ENCODE measurements around the gene KLHL30. TPM values are rescaled to one million over a fixed set of nuclear protein-coding genes. Genes with fewer than 3 reads are reported as not detected.

KLHL30 gene
- total and polyA plus RNA-seq, 12 donors: 0.10 to 4.3 (median 0.16) TPM; not detected in 4

- Histone ChIP-seq H3K4me1 (replicated peaks in 1 of 2) (no peaks in the 10 kb centered on the region), H3K4me3 (no peak overlapping the region), H3K36me3 (replicated peaks in 1 of 2) (no peaks in the 10 kb centered on the region), H3K9me3 (replicated peaks in 1 of 3) (no peaks in the 10 kb centered on the region), H3K27ac (no peak overlapping the region), H3K27me3 (no peaks in the 10 kb centered on the region)
- DNase-seq: no peak
- no peak for TF ChIP-seq CTCF (IDR thresholded peaks at IDR 0.05)
- TF ChIP-seq POLR2A (IDR thresholded peaks at IDR 0.05): no peak
- 69 to 83% (median 79%) methylated on average over 8 to 22 of the region's 22 CpGs for WGBS, 4 donors
- intact Hi-C loops (cut with DNase I): no loop called here
Measured at GRCh38 chr2:238123218-238123971, 15.1 kb upstream of the KLHL30 start.

- intact Hi-C loops (cut with DNase I): no loop called here
- no peaks in the 10 kb centered on the region for H3K4me1 ChIP-seq (replicated peaks in 1 of 2)
- WGBS, 4 donors: 63 to 89% (median 81%) methylated on average over 8 to 14 of the region's 14 CpGs
- no peak for DNase-seq
- TF ChIP-seq POLR2A (IDR thresholded peaks at IDR 0.05) (no peak), CTCF (IDR thresholded peaks at IDR 0.05) (no peak)
- no peak overlapping the region for H3K27ac ChIP-seq
- no peak overlapping the region for H3K4me3 ChIP-seq
- H3K27me3 ChIP-seq: no peaks in the 10 kb centered on the region
- no peaks in the 10 kb centered on the region for H3K36me3 ChIP-seq (replicated peaks in 1 of 2)
- H3K9me3 ChIP-seq (replicated peaks in 1 of 3): no peaks in the 10 kb centered on the region
Measured at GRCh38 chr2:238123991-238124470, 14.4 kb upstream of the KLHL30 start.

- no peak for TF ChIP-seq POLR2A (IDR thresholded peaks at IDR 0.05)
- no peak for TF ChIP-seq CTCF (IDR thresholded peaks at IDR 0.05)
- Histone ChIP-seq H3K4me3 (no peak overlapping the region), H3K9me3 (replicated peaks in 1 of 3) (no peaks in the 10 kb centered on the region), H3K36me3 (replicated peaks in 1 of 2) (no peaks in the 10 kb centered on the region), H3K27me3 (no peaks in the 10 kb centered on the region), H3K27ac (no peak overlapping the region), H3K4me1 (replicated peaks in 1 of 2) (no peaks in the 10 kb centered on the region)
- intact Hi-C loops (cut with DNase I): no loop called here
- no peak for DNase-seq
- 80 to 92% (median 83%) methylated on average over 19 of the region's 19 CpGs for WGBS, 4 donors
Measured at GRCh38 chr2:238124488-238125126, 13.9 kb upstream of the KLHL30 start.

- Histone ChIP-seq H3K4me3 (no peak overlapping the region), H3K27ac (no peak overlapping the region), H3K4me1 (replicated peaks in 1 of 2) (no peaks in the 10 kb centered on the region), H3K9me3 (replicated peaks in 1 of 3) (no peaks in the 10 kb centered on the region), H3K27me3 (no peaks in the 10 kb centered on the region), H3K36me3 (replicated peaks in 1 of 2) (no peaks in the 10 kb centered on the region)
- TF ChIP-seq POLR2A (IDR thresholded peaks at IDR 0.05) (no peak), CTCF (IDR thresholded peaks at IDR 0.05) (no peak)
- intact Hi-C loops (cut with DNase I): no loop called here
- WGBS, 4 donors: 91 to 96% (median 93%) methylated on average over 4 to 20 of the region's 20 CpGs
- DNase-seq: no peak
Measured at GRCh38 chr2:238125127-238125885, 13.2 kb upstream of the KLHL30 start.

All from adrenal gland (tissue), 12 donors.